HFFc6 (cell line): ENCODE measurements around the gene PTPN7. TPM values are rescaled to one million over a fixed set of nuclear protein-coding genes. Genes with fewer than 3 reads are reported as not detected.

Experiments used
- DNase-seq: peaks from one replicate; pipeline ENCODE4 v3.0.0-alpha.2; 2018
- H3K27ac Mint-ChIP-seq: 2 replicates; pipeline ENCODE4 v1.8.0; 2020; ENCODE audit warnings: mild to moderate bottlenecking, mixed read lengths
- H3K27me3 Mint-ChIP-seq: 2 replicates; pipeline ENCODE4 v1.8.0; 2021; ENCODE audit warnings: mild to moderate bottlenecking, moderate library complexity, mixed read lengths; ENCODE audit not compliant: insufficient read depth
- H3K36me3 Mint-ChIP-seq: 2 replicates; pipeline ENCODE4 v1.8.0; 2021; ENCODE audit warnings: low read depth, mixed read lengths
- H3K4me1 Mint-ChIP-seq: 2 replicates; pipeline ENCODE4 v1.8.0; 2020; ENCODE audit warnings: low read depth, mixed read lengths
- H3K4me3 Mint-ChIP-seq: 2 replicates; pipeline ENCODE4 v1.8.0; 2020; ENCODE audit warnings: mild to moderate bottlenecking, moderate library complexity, mixed read lengths
- H3K9me3 Mint-ChIP-seq: 2 replicates; pipeline ENCODE4 v1.8.0; 2020; ENCODE audit warnings: mild to moderate bottlenecking, mixed read lengths
- total RNA-seq, 6 experiments: library from RNA; stranded (reverse); fragmentation: NEBNext Ultra II Directional; extraction: Animal tissue kit (Norgen Biotek cat#: 25700); gene quantifications; 2 replicates in 1 of 6; 3 replicates in 5 of 6; pipeline ENCODE4 v1.2.3, GENCODE V29; 2021
- TF ChIP-seq, protein P1 (sequence below): fragments of 200-600 bp; sonication (generic); IDR thresholded peaks from 2 replicates; pipeline ENCODE4 v1.5.0; 2021; ENCODE audit warnings: antibody characterized with exemption, mild to moderate bottlenecking

The PTPN7 gene
- total RNA-seq, 6 experiments from 2014 or later = not detected

DNA sequence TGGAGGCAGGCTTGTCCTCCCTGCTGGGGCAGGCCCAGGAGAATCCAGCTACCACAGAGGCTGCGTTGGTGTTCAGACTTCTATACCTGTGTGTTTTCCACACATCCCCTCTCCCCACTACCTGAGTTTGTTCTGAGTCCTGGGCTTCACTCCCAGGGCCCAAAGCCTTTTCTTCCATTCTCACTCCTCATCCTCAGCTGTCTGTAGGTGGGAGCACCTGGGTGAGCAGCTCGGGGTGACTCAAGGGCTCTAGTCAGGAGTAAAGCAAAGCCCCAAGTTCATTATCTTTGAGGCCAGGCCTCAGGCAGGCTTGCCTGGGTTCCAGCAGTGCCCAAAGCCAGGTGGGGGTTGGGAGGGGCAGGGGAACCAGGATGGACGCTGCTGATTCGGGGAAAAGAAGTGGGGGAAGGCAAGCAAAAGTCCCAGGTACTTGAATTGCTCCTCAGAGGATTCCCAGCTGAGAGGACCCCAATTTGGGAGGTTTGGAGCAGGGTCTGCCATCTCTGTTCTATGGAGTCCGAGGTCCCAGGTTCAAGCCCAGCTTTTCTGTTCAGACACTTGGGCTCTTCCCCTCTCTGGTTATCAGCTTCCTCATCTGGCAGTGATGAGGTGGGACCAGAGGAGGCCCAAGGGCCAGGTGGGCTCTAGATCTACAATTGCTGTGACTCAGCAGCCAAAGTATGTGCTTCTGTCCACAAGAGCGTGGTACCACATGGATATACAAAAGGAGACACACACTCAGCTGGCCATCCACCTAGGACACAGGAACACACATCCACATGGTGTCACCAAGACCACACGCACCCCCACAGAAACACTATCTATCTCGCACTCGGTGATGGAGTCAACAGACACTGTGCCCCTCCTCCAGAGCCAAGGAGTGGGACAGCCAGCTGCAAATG, 5.8 kb upstream of the PTPN7 start:
- no peak overlapping the region for H3K4me3 Mint-ChIP-seq
- peaks cover 8% of the 10 kb centered on the region for H3K4me1 Mint-ChIP-seq
- no peak for DNase-seq
- no peak overlapping the region for H3K27ac Mint-ChIP-seq
- TF ChIP-seq, protein P1, sequence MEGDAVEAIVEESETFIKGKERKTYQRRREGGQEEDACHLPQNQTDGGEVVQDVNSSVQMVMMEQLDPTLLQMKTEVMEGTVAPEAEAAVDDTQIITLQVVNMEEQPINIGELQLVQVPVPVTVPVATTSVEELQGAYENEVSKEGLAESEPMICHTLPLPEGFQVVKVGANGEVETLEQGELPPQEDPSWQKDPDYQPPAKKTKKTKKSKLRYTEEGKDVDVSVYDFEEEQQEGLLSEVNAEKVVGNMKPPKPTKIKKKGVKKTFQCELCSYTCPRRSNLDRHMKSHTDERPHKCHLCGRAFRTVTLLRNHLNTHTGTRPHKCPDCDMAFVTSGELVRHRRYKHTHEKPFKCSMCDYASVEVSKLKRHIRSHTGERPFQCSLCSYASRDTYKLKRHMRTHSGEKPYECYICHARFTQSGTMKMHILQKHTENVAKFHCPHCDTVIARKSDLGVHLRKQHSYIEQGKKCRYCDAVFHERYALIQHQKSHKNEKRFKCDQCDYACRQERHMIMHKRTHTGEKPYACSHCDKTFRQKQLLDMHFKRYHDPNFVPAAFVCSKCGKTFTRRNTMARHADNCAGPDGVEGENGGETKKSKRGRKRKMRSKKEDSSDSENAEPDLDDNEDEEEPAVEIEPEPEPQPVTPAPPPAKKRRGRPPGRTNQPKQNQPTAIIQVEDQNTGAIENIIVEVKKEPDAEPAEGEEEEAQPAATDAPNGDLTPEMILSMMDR = no peak
- H3K9me3 Mint-ChIP-seq = no peaks in the 10 kb centered on the region
- peaks cover 32% of the 10 kb centered on the region for H3K27me3 Mint-ChIP-seq
- H3K36me3 Mint-ChIP-seq = no peaks in the 10 kb centered on the region

DNA sequence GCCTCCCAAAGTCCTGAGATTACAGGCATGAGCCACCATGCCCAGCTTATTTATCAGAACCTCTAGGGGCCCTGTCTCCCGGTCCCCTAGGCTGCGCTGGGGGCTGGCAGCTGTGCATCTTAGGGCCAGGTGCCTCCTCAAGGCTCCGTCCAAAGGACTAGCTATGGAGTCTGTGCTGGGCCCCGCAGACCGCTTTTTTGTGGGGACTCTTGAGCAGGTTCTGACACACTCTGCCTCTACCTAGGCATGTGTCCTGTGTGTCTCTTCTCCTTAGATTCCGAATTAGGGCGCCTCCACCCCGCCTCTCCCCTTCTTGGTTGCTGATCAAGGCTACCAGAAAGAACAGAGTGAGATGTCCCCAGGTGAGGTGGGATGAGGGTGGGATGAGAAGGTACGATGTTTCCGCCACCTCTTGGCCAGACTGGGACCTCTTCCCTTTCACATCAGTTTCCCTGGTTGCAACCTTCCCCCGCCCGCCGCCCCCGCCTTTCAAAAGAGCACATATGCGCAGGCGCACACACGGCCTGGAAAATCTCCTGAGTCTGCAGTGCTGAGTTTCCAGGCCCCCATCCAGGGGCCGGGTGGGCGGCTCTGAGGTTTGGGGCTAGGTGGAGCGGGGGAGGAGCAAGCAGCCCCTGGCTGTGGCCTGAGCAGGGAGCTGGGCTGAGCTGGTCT, 5.0 kb upstream of the PTPN7 start:
- Mint-ChIP-seq H3K27ac (no peak overlapping the region), H3K9me3 (no peaks in the 10 kb centered on the region), H3K4me3 (no peak overlapping the region), H3K27me3 (peaks cover 38% of the 10 kb centered on the region), H3K4me1 (peaks cover 8% of the 10 kb centered on the region), H3K36me3 (no peaks in the 10 kb centered on the region)
- TF ChIP-seq, protein P1 = no peak
- DNase-seq = no peak

DNA sequence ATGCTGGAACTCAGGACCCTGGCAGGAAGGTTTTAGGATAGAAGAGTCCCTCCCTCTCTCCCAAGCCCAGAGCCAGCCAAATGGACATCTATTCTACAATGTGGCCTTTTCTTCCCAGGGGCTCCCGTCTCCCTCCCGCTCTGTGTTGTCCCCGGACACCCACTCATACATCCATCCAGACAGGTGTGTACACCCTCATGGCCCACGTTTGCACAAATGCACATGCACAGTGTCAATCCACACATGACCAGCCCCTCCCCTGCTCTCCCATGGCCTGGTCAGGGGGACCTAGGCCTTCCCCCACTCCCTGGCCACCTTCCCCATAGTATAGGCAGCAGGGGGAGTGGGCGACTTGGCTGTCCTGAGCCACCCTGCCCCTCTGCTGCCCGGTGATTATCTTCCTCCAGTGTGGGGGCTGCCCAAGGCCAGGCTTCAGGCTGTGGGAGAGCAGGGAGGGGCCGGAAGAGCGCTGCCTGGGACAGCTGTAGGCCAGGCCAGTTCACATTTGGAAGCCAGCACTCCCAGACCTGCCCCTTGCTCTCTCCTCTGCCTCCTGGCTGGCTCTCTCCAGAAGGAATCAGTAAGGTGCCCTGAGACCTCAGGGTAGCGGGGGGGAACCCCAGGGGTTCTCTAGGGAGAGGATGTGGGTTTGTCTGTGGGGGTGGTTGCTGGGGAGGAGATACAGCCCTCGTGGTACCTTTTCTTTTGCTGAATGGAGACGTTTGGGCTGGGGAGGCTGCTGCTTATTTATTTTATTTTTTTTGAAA, 4.1 kb upstream of the PTPN7 start:
- no peak overlapping the region for H3K27ac Mint-ChIP-seq
- H3K9me3 Mint-ChIP-seq = no peaks in the 10 kb centered on the region
- DNase-seq = no peak
- TF ChIP-seq, protein P1 = no peak
- peaks cover 38% of the 10 kb centered on the region for H3K27me3 Mint-ChIP-seq
- H3K4me1 Mint-ChIP-seq = peaks cover 8% of the 10 kb centered on the region
- no peaks in the 10 kb centered on the region for H3K36me3 Mint-ChIP-seq
- H3K4me3 Mint-ChIP-seq = no peak overlapping the region

DNA sequence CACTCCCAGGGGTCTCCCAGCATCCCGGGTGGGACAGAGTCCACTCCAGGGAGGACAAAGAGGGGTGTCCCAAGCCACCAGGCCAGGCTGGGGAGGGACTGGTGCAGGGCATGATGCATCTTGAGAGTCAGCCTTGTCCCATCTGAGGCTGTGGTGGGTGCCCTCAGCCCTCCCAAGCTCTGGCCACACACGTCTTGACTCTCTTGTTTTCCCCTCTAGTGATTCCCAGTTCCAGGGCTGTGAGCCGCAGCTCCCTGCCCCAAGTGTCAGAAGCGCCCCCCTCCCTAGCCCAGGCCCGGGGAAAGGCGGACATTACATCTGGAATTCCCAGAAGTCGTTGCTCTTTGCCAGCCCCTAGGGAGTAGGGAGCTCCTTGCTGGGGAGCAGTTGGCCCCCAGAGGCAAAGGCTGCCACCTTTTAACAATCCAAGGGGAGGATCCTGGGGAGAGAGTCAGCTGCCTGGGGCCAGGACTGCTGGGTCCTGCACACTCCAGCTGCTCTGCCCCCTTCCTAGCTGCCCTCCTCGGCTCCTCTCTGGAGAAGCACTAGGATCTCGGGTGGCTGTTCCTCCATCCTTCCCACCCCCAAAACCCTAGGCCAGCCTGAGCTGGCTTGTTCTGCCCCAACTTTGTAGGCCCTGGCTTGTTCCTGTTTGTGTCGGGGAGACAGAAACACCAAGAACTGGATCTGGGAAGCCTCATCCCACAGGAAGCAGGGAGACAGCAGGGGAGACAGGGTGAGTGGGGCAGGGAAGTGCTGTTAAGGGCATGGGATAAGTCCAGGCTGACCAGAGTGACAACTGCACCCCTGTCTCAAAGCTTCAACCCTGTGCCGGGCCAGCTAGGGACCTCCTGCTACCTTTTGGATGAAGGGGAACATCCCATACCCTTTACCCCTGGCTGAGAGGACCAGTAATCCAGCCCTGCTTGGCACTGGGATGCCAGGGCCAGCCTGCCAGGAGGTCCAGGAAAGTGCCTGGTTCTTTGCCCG, 3.2 kb upstream of the PTPN7 start:
- no peaks in the 10 kb centered on the region for H3K36me3 Mint-ChIP-seq
- no peak for DNase-seq
- H3K4me3 Mint-ChIP-seq = no peak overlapping the region
- H3K27ac Mint-ChIP-seq = no peak overlapping the region
- TF ChIP-seq, protein P1 = no peak
- no peaks in the 10 kb centered on the region for H3K9me3 Mint-ChIP-seq
- H3K4me1 Mint-ChIP-seq = peaks cover 8% of the 10 kb centered on the region
- H3K27me3 Mint-ChIP-seq = peaks cover 38% of the 10 kb centered on the region
